ENCODE results near the gene NEDD4L. TPM values are rescaled to one million over a fixed set of nuclear protein-coding genes. Genes with fewer than 3 reads are reported as not detected.

NEDD4L gene
- total RNA-seq, 2 experiments from 2014 or later, result 3.2 to 3.3 TPM

- Histone ChIP-seq H4K20me1 (ENCODE audit: insufficient read depth, low read length) (no peaks in the 10 kb centered on the region), H3K27ac (ENCODE audit: low read depth, low read length, poor library complexity, severe bottlenecking) (no peak overlapping the region), H3K36me3 (ENCODE audit: insufficient read depth, low read length) (no peaks in the 10 kb centered on the region), H3K79me2 (ENCODE audit: insufficient read depth, low read depth, low read length) (no peaks in the 10 kb centered on the region), H3K9me3 (ENCODE audit: low read length) (no peaks in the 10 kb centered on the region), H3K4me2 (ENCODE audit: low read length) (no peak overlapping the region), H3K4me1 (ENCODE audit: insufficient read depth, low read length, poor library complexity, severe bottlenecking) (no peaks in the 10 kb centered on the region), H3K4me3 (ENCODE audit: low read depth, low read length, poor library complexity, severe bottlenecking) (no peak overlapping the region), H2AFZ (ENCODE audit: low read length) (no peak overlapping the region), H3K9me2 (ENCODE audit: insufficient read depth, low read length) (no peaks in the 10 kb centered on the region)
- CTCF ChIA-PET (ENCODE audit: unreplicated experiment), result no interaction called here
- intact Hi-C loops (cut with micrococcal nuclease; ENCODE audit: unreplicated experiment), result no loop called here
- POLR2A ChIA-PET, result interaction anchor here (0.5 kb wide), 1 partner anchor 382 kb away, joined by 3 read pairs; no protein-coding TSS in a partner anchor
- TF ChIP-seq EZH2phosphoT487 (IDR thresholded peaks at IDR 0.05; ENCODE audit: borderline replicate concordance, low read depth, low read length), result no peak
- TF ChIP-seq, protein P1, sequence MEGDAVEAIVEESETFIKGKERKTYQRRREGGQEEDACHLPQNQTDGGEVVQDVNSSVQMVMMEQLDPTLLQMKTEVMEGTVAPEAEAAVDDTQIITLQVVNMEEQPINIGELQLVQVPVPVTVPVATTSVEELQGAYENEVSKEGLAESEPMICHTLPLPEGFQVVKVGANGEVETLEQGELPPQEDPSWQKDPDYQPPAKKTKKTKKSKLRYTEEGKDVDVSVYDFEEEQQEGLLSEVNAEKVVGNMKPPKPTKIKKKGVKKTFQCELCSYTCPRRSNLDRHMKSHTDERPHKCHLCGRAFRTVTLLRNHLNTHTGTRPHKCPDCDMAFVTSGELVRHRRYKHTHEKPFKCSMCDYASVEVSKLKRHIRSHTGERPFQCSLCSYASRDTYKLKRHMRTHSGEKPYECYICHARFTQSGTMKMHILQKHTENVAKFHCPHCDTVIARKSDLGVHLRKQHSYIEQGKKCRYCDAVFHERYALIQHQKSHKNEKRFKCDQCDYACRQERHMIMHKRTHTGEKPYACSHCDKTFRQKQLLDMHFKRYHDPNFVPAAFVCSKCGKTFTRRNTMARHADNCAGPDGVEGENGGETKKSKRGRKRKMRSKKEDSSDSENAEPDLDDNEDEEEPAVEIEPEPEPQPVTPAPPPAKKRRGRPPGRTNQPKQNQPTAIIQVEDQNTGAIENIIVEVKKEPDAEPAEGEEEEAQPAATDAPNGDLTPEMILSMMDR (conservative IDR thresholded peaks at IDR 0.05; ENCODE audit: low read length), result no peak
- no TSS peak for BruUV-seq (replicated peaks)
- DNase-seq (ENCODE audit: low spot score), result no peak
These were observed 242.8 kb downstream of the NEDD4L start for GRCh38 chr18:58286632-58287352.

DNA sequence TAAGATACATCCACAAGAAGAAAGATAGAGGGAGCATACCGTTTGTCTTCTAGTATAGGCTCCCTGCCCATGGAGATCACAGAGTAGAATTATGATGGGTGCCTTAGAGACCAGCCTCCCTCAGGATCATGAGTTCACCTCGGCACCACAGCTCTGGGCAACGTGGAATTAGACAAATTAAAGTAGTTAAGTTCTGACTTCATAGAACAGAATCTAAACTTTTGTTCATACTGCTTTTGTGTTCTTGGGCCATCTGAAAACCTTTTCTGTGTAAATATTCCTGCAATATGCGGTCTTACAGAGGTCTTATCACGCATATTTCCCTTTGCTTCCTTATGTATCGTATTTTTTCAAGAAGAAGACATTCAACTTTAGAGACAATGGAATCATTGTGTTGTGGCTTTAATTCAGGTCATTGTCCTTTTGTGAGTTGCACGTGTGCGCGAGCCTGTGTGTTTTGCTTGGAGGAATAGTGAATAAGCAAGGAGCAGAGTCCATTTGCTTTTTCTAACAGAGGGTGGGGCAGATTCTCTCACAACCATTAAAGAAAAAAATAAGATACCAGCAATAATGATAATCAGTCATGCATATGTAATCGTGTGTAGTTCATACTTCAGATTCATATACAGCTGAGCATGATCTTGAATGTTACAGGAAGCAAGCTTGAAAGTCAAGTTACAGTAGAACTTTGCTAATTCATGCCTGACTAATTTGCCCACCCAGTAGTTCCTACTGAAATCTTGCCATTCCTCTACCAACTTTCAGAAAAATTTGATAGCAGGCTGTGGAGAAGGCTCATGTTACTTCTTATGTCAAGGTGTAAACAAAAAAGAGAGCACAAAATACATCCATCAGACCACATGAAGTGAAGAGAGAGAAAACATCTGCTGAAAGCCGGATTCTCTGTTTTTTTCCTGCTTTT is 243.6 kb downstream of the NEDD4L start:
- no peak for TF ChIP-seq EZH2phosphoT487 (IDR thresholded peaks at IDR 0.05; ENCODE audit: borderline replicate concordance, low read depth, low read length)
- TF ChIP-seq, protein P1 (conservative IDR thresholded peaks at IDR 0.05; ENCODE audit: low read length), result no peak
- H3K4me3 ChIP-seq (ENCODE audit: low read depth, low read length, poor library complexity, severe bottlenecking), result no peak overlapping the region
- ChIA-PET POLR2A (interaction anchor here (0.5 kb wide), 1 partner anchor 381 kb away, joined by 3 read pairs; no protein-coding TSS in a partner anchor), CTCF (ENCODE audit: unreplicated experiment) (no interaction called here)
- intact Hi-C loops (cut with micrococcal nuclease; ENCODE audit: unreplicated experiment), result no loop called here
- H3K9me2 ChIP-seq (ENCODE audit: insufficient read depth, low read length), result no peaks in the 10 kb centered on the region
- H3K36me3 ChIP-seq (ENCODE audit: insufficient read depth, low read length), result no peaks in the 10 kb centered on the region
- no peak overlapping the region for H2AFZ ChIP-seq (ENCODE audit: low read length)
- DNase-seq (ENCODE audit: low spot score), result no peak
- no peaks in the 10 kb centered on the region for H3K4me1 ChIP-seq (ENCODE audit: insufficient read depth, low read length, poor library complexity, severe bottlenecking)
- H3K79me2 ChIP-seq (ENCODE audit: insufficient read depth, low read depth, low read length), result no peaks in the 10 kb centered on the region
- H4K20me1 ChIP-seq (ENCODE audit: insufficient read depth, low read length), result no peaks in the 10 kb centered on the region
- BruUV-seq (replicated peaks), result no TSS peak
- H3K9me3 ChIP-seq (ENCODE audit: low read length), result no peaks in the 10 kb centered on the region
- no peak overlapping the region for H3K27ac ChIP-seq (ENCODE audit: low read depth, low read length, poor library complexity, severe bottlenecking)
- no peak overlapping the region for H3K4me2 ChIP-seq (ENCODE audit: low read length)

Data from OCI-LY7 (cell line).